ENCODE results near the gene CFAP161.

- no peak for TF ChIP-seq CTCF (IDR thresholded peaks at IDR 0.05; ENCODE audit: low read depth, low read length, poor library complexity, severe bottlenecking)
- TF ChIP-seq EZH2phosphoT487 (IDR thresholded peaks at IDR 0.05; ENCODE audit: borderline replicate concordance, low read length) = no peak
These were observed 47.1 kb downstream of the CFAP161 start for GRCh38 chr15:81181220-81181619.
